Fibroblast of lung (primary cell): Measurements from ENCODE around the gene TOR2A. TPM values are rescaled to one million over a fixed set of nuclear protein-coding genes. Genes with fewer than 3 reads are reported as not detected.

Experiments
- DNase-seq, 2 donors: peaks; one replicate each; pipeline versions ENCODE4 v3.0.0 to v3.0.0-alpha.2; 2010; ENCODE audit warnings: low read depth in 2 of 2
- H2AFZ ChIP-seq: 2 replicates; pipeline ENCODE4 v1.5.1; 2012; ENCODE audit warnings: low read length, control low read depth, inconsistent platforms
- H3K27ac ChIP-seq: 2 replicates; pipeline ENCODE4 v1.5.1; 2011; ENCODE audit warnings: low read length, control low read depth; ENCODE audit not compliant: insufficient read depth
- H3K27me3 ChIP-seq: 2 replicates; pipeline ENCODE4 v1.5.1; 2011; ENCODE audit warnings: mild to moderate bottlenecking, low read length; ENCODE audit not compliant: control insufficient read depth, insufficient read depth
- H3K36me3 ChIP-seq: 2 replicates; pipeline ENCODE4 v1.5.1; 2011; ENCODE audit warnings: low read length; ENCODE audit not compliant: control insufficient read depth, insufficient read depth
- H3K4me1 ChIP-seq: 2 replicates; pipeline ENCODE4 v1.5.1; 2011; ENCODE audit warnings: low read length; ENCODE audit not compliant: control insufficient read depth, insufficient read depth; ENCODE audit errors: extremely low read depth
- H3K4me2 ChIP-seq: 2 replicates; pipeline ENCODE4 v1.5.1; 2011; ENCODE audit warnings: low read length, control low read depth; ENCODE audit not compliant: insufficient read depth; ENCODE audit errors: extremely low read depth
- H3K4me3 ChIP-seq, 4 experiments: fragments of 200-600 bp in 1 of 4; sonication (generic) in 1 of 4; replicated peaks in 1 of 4; 2 replicates each; pipeline ENCODE4 v1.5.1; 2011 to 2016; ENCODE audit warnings: low read length in 4 of 4, low read depth in 3 of 4, mild to moderate bottlenecking in 3 of 4, control low read depth in 2 of 4, inconsistent platforms in 1 of 4, mixed read lengths in 1 of 4; ENCODE audit not compliant: insufficient read depth in 1 of 4; ENCODE audit errors: control extremely low read depth in 1 of 4
- H3K79me2 ChIP-seq: 2 replicates; pipeline ENCODE4 v1.5.1; 2012; ENCODE audit warnings: mild to moderate bottlenecking, low read length, inconsistent platforms; ENCODE audit not compliant: control insufficient read depth, insufficient read depth
- H3K9ac ChIP-seq: 2 replicates; pipeline ENCODE4 v1.5.1; 2011; ENCODE audit warnings: mild to moderate bottlenecking, low read length, control low read depth; ENCODE audit not compliant: insufficient read depth
- H3K9me3 ChIP-seq: 2 replicates; pipeline ENCODE4 v1.5.1; 2012; ENCODE audit warnings: low read depth, low read length; ENCODE audit not compliant: control insufficient read depth, insufficient read depth
- H4K20me1 ChIP-seq: 2 replicates; pipeline ENCODE4 v1.5.1; 2011; ENCODE audit warnings: low read length; ENCODE audit not compliant: control insufficient read depth, insufficient read depth; ENCODE audit errors: extremely low read depth
- CTCF ChIP-seq, 2 donors: IDR thresholded peaks in 1 of 2; conservative IDR thresholded peaks in 1 of 2; 1 replicate in 1 of 2; 2 replicates in 1 of 2; pipeline ENCODE4 v1.5.1; 2011 to 2012; ENCODE audit warnings: low read length in 2 of 2, control low read depth in 1 of 2, inconsistent platforms in 1 of 2, low read depth in 1 of 2, mild to moderate bottlenecking in 1 of 2
- EZH2 ChIP-seq: IDR thresholded peaks from 2 replicates; pipeline ENCODE4 v1.5.1; 2012; ENCODE audit warnings: low read length, control low read depth, mild to moderate bottlenecking; ENCODE audit errors: missing control alignments
- polyA plus RNA-seq, 2 donors: library from polyadenylated mRNA; depleted of rRNA in 1 of 2; stranded (reverse) in 1 of 2; unstranded in 1 of 2; fragments of >200 nt; gene quantifications; 2 replicates each; pipeline ENCODE4 v1.2.1, GENCODE V29; 2011 to 2012; ENCODE audit warnings: missing spikeins in 1 of 2
- total RNA-seq: library from RNA; depleted of rRNA; stranded (reverse); fragments of >200 nt; gene quantifications from 2 replicates; pipeline ENCODE4 v1.2.1, GENCODE V29; 2014

Gene TOR2A
- total and polyA plus RNA-seq, 2 donors (not counting 1 experiment from before 2014, with no cell fraction given), result 3.6 to 5.0 TPM

GRCh38 chr9:127733614-127734013, 1.5 kb downstream of the TOR2A start:
- H3K9ac ChIP-seq, result no peak overlapping the region
- no peak overlapping the region for H3K4me3 ChIP-seq
- H4K20me1 ChIP-seq, result no peaks in the 10 kb centered on the region
- no peak overlapping the region for H2AFZ ChIP-seq
- no peaks in the 10 kb centered on the region for H3K79me2 ChIP-seq
- peaks cover 3% of the 10 kb centered on the region for H3K36me3 ChIP-seq
- no peaks in the 10 kb centered on the region for H3K27me3 ChIP-seq
- no peak for DNase-seq
- no peak for TF ChIP-seq EZH2
- no peak for TF ChIP-seq CTCF (conservative IDR thresholded peaks at IDR 0.05 in 1 of 2, IDR thresholded peaks at IDR 0.05 in 1 of 2; ENCODE audit: low read depth in 1 of 2, low read length in 2 of 2)
- H3K4me1 ChIP-seq, result peaks cover 9% of the 10 kb centered on the region
- H3K27ac ChIP-seq, result no peak overlapping the region
- no peak overlapping the region for H3K4me2 ChIP-seq
- H3K9me3 ChIP-seq, result no peaks in the 10 kb centered on the region

GRCh38 chr9:127732444-127732843, 2.6 kb downstream of the TOR2A start:
- no peak overlapping the region for H3K4me3 ChIP-seq
- DNase-seq, result no peak
- no peaks in the 10 kb centered on the region for H3K9me3 ChIP-seq
- H3K9ac ChIP-seq, result no peak overlapping the region
- TF ChIP-seq CTCF (conservative IDR thresholded peaks at IDR 0.05 in 1 of 2, IDR thresholded peaks at IDR 0.05 in 1 of 2; ENCODE audit: low read depth in 1 of 2, low read length in 2 of 2) (no peak), EZH2 (no peak)
- H3K36me3 ChIP-seq, result peaks cover 3% of the 10 kb centered on the region
- H3K4me1 ChIP-seq, result peaks cover 9% of the 10 kb centered on the region
- no peak overlapping the region for H3K4me2 ChIP-seq
- H2AFZ ChIP-seq, result no peak overlapping the region
- no peak overlapping the region for H3K27ac ChIP-seq
- H3K27me3 ChIP-seq, result no peaks in the 10 kb centered on the region
- H4K20me1 ChIP-seq, result no peaks in the 10 kb centered on the region
- H3K79me2 ChIP-seq, result no peaks in the 10 kb centered on the region

- TF ChIP-seq CTCF (conservative IDR thresholded peaks at IDR 0.05 in 1 of 2, IDR thresholded peaks at IDR 0.05 in 1 of 2; ENCODE audit: low read depth in 1 of 2, low read length in 2 of 2) (no peak), EZH2 (no peak)
- Histone ChIP-seq H3K27me3 (no peaks in the 10 kb centered on the region), H3K27ac (no peak overlapping the region), H3K4me3 (no peak overlapping the region), H3K36me3 (peaks cover 3% of the 10 kb centered on the region), H3K9ac (no peak overlapping the region), H3K9me3 (no peaks in the 10 kb centered on the region), H2AFZ (no peak overlapping the region), H3K4me2 (no peak overlapping the region), H3K4me1 (peaks cover 9% of the 10 kb centered on the region), H3K79me2 (no peaks in the 10 kb centered on the region), H4K20me1 (no peaks in the 10 kb centered on the region)
- DNase-seq, result no peak
These were observed 3.2 kb downstream of the TOR2A start for GRCh38 chr9:127731938-127732337.
